ENCODE measurements around the gene NSD1. TPM values are rescaled to one million over a fixed set of nuclear protein-coding genes. Genes with fewer than 3 reads are reported as not detected.

Gene NSD1
- total and polyA plus RNA-seq, 9 of the 15 experiments (the other 6 are each of a cell fraction or from before 2014, with no cell fraction given): 3.8 to 51.0 (median 24.7) TPM

DNA sequence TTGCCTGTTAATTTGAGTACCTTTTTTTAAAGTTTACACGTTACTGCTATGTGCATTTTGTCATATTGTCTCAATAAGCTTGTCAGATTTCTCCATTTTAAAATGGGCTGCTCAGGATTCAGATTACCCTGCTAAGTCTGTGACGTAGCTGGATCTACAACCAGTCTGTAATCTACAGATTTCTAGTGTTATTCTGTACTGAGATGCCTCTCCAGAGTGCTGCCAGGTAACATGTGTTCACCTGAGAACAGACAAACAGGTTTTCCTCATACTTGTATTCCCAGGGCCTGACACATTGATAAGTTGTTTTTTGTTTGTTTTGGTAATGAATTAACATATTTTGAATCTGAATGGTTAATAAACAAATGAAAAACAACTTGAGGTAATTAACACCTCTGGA is 154.6 kb downstream of the NSD1 start (continued):
- no peak for TF ChIP-seq KDM1A (IDR thresholded peaks at IDR 0.05)
- no peak for TF ChIP-seq NFIX (CRISPR knock-in tag; IDR thresholded peaks at IDR 0.05; ENCODE audit: low read depth)
- TF ChIP-seq CREB1 (IDR thresholded peaks at IDR 0.05): no peak
- no peak for TF ChIP-seq CREB1 (CRISPR knock-in tag; IDR thresholded peaks at IDR 0.05)

DNA sequence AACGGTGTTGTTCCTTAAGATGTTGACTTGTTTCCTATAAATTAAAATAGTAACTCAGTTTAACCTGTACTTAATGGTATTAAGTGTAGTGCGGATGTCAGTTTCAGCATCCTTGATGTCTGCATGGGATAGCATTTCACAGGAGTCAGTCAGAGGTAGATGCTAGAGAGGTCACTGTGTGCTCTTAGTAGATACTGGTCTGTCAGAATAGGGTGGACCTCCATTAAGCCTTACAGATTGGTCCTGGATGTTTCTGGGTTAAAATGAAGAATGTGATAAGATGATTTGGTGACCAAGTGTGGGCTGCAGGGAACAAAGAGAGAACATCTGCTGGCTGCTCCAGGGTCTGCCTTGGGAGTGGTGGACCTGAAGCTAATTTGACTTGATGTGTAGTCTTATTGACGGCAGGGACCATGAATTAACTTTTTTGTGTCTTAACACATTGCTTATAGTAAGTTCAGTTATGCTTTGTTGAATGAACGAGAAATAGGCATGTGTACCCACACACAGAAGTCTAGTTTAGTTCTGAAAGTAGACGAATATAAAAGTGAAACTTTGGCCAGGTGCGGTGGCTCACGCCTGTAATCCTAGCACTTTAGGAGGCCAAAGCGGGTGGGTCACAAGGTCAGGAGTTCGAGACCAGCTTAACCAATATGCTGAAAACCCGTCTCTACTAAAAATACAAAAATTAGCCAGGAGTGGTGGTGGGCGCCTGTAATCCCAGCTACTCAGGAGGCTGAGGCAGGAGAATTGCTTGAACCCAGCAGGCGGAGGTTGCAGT is 157.4 kb downstream of the NSD1 start:
- no TSS peak for BruUV-seq (replicated peaks)
- CTCF ChIA-PET (ENCODE audit: low intra/inter-chr PET ratio): interaction anchor here (0.6 kb wide), 1 partner anchor 23 kb away, joined by 4 read pairs; no protein-coding TSS in a partner anchor
- H3K4me3 ChIP-seq: no peak overlapping the region
- H3K4me1 ChIP-seq (replicated peaks in 1 of 2; ENCODE audit: control insufficient read depth in 2 of 2, insufficient read depth in 2 of 2, low read length in 2 of 2): no peaks in the 10 kb centered on the region
- H3K27ac ChIP-seq (ENCODE audit: extremely low read depth, low read depth, low read length): no peak overlapping the region
- in situ Hi-C loops (cut with MboI): no loop called here
- no peaks in the 10 kb centered on the region for H3K9me1 ChIP-seq (ENCODE audit: control insufficient read depth, insufficient read depth, low read length)
- H3K9me3 ChIP-seq (replicated peaks; ENCODE audit: control insufficient read depth, insufficient read depth, low read depth, low read length): no peaks in the 10 kb centered on the region
- no peaks in the 10 kb centered on the region for H3K79me2 ChIP-seq (ENCODE audit: control insufficient read depth, insufficient read depth, low read length)
- H3K9ac ChIP-seq (ENCODE audit: insufficient read depth in 1 of 2, low read depth in 2 of 2, low read length in 2 of 2): no peak overlapping the region
- no peaks in the 10 kb centered on the region for H3K27me3 ChIP-seq (ENCODE audit: control insufficient read depth in 2 of 2, insufficient read depth in 2 of 2, low read length in 2 of 2)
- FAIRE-seq (no peak), DNase-seq (ENCODE audit: extremely low read depth in 1 of 4, low spot score in 3 of 4) (no peak), ATAC-seq (no peak)
- WGBS (ENCODE audit: insufficient coverage, low coverage, missing lambda C conversion rate): 93% methylated on average over 12 of the region's 12 CpGs
- TF ChIP-seq ZBTB5 (IDR thresholded peaks at IDR 0.05): no peak
- no peak for TF ChIP-seq COPS2 (conservative IDR thresholded peaks at IDR 0.05)
- TF ChIP-seq FOXP4 (CRISPR knock-in tag; IDR thresholded peaks at IDR 0.05; ENCODE audit: borderline replicate concordance): no peak
- intact Hi-C loops (cut with micrococcal nuclease): no loop called here
- H3K4me2 ChIP-seq (ENCODE audit: insufficient read depth, low read length): no peak overlapping the region
- H2AFZ ChIP-seq (ENCODE audit: low read depth, low read length): no peak overlapping the region
- peaks cover 82% of the 10 kb centered on the region for H3K36me3 ChIP-seq (ENCODE audit: control insufficient read depth, insufficient read depth, low read length)
- H4K20me1 ChIP-seq (replicated peaks; ENCODE audit: control insufficient read depth, insufficient read depth, low read length): no peaks in the 10 kb centered on the region
- POLR2A ChIA-PET: interaction anchor here (0.6 kb wide), 1 partner anchor 320 kb away, joined by 6 read pairs; no protein-coding TSS in a partner anchor

Measured in K562 (cell line).